ENCODE measurements around the gene GMPS. TPM values are rescaled to one million over a fixed set of nuclear protein-coding genes. Genes with fewer than 3 reads are reported as not detected.
A peak's percentile ranks its signal among the peaks of the same experiment; 100 is the strongest.

The GMPS gene
- total RNA-seq, 3 donors from 2014 or later = 20.2 to 44.7 (median 35.4) TPM

GRCh38 chr3:155871746-155872158, 1.3 kb downstream of the GMPS start:
- ATAC-seq (no peak), DNase-seq (no peak)
- TF ChIP-seq CTCF (IDR thresholded peaks at IDR 0.05) = no peak
- Histone ChIP-seq H3K9me3 (no peaks in the 10 kb centered on the region), H3K36me3 (ENCODE audit: low read depth) (peaks cover 6% of the 10 kb centered on the region), H3K4me1 (ENCODE audit: low read depth) (peaks cover 12% of the 10 kb centered on the region), H3K4me3 (peak overlapping the region; percentile 90)
- intact Hi-C loops (cut with DNase I, micrococcal nuclease) = no loop called here

- intact Hi-C loops (cut with DNase I, micrococcal nuclease) = no loop called here
- DNase-seq (no peak), ATAC-seq (no peak)
- peaks cover 6% of the 10 kb centered on the region for H3K36me3 ChIP-seq (ENCODE audit: low read depth)
- H3K9me3 ChIP-seq = no peaks in the 10 kb centered on the region
- H3K4me3 ChIP-seq = no peak overlapping the region
- peaks cover 12% of the 10 kb centered on the region for H3K4me1 ChIP-seq (ENCODE audit: low read depth)
- TF ChIP-seq CTCF (IDR thresholded peaks at IDR 0.05) = no peak
Measured at GRCh38 chr3:155872904-155873646, 2.6 kb downstream of the GMPS start.

- Histone ChIP-seq H3K9me3 (no peaks in the 10 kb centered on the region), H3K4me3 (no peak overlapping the region), H3K4me1 (ENCODE audit: low read depth) (peaks cover 7% of the 10 kb centered on the region), H3K36me3 (ENCODE audit: low read depth) (no peaks in the 10 kb centered on the region)
- no peak for ATAC-seq
- DNase-seq = no peak
- intact Hi-C loops (cut with DNase I, micrococcal nuclease) = no loop called here
- TF ChIP-seq CTCF (IDR thresholded peaks at IDR 0.05) = no peak
Measured at GRCh38 chr3:155876037-155876436, 5.6 kb downstream of the GMPS start.

- intact Hi-C loops (cut with DNase I, micrococcal nuclease) = no loop called here
- ATAC-seq = no peak
Measured at GRCh38 chr3:155876503-155876902, 6.1 kb downstream of the GMPS start.

GRCh38 chr3:155880286-155880685, 9.8 kb downstream of the GMPS start:
- intact Hi-C loops (cut with DNase I, micrococcal nuclease) = no loop called here
- no peak overlapping the region for H3K4me3 ChIP-seq
- ATAC-seq = no peak
- no peak for DNase-seq
- no peak for TF ChIP-seq CTCF (IDR thresholded peaks at IDR 0.05)
- H3K36me3 ChIP-seq (ENCODE audit: low read depth) = no peaks in the 10 kb centered on the region
- no peaks in the 10 kb centered on the region for H3K4me1 ChIP-seq (ENCODE audit: low read depth)
- no peaks in the 10 kb centered on the region for H3K9me3 ChIP-seq

More at GRCh38 chr3:155876503-155876902, 6.1 kb downstream of the GMPS start:
- Histone ChIP-seq H3K4me3 (no peak overlapping the region), H3K4me1 (ENCODE audit: low read depth) (peaks cover 7% of the 10 kb centered on the region), H3K9me3 (no peaks in the 10 kb centered on the region), H3K36me3 (ENCODE audit: low read depth) (no peaks in the 10 kb centered on the region)
- no peak for DNase-seq
- TF ChIP-seq CTCF (IDR thresholded peaks at IDR 0.05) = no peak
